ENCODE measurements around the gene C19orf85.

- TF ChIP-seq CTCF (IDR thresholded peaks at IDR 0.05) (no peak), EZH2 (IDR thresholded peaks at IDR 0.05) (no peak)
Measured at GRCh38 chr19:55471266-55471665, 6.7 kb upstream of the C19orf85 start.
